KMS-11 (cell line): Measurements from ENCODE around the gene RAI14.

Source experiments
- H2AFZ ChIP-seq: fragments of 200-600 bp; sonication (generic); 2 replicates; pipeline ENCODE4 v1.6.1; 2016; ENCODE audit warnings: antibody characterized with exemption, mixed run types, low read depth
- H3K27ac ChIP-seq: fragments of 200-600 bp; sonication (generic); 2 replicates; pipeline ENCODE4 v1.6.1; 2016; ENCODE audit warnings: mild to moderate bottlenecking, mixed run types
- H3K27me3 ChIP-seq: fragments of 200-600 bp; sonication (generic); 2 replicates; pipeline ENCODE4 v1.6.1; 2017; ENCODE audit warnings: mild to moderate bottlenecking, low read depth, mixed run types, moderate library complexity; ENCODE audit not compliant: insufficient read depth
- H3K36me3 ChIP-seq: fragments of 200-600 bp; sonication (generic); 2 replicates; pipeline ENCODE4 v1.6.1; 2017; ENCODE audit warnings: mild to moderate bottlenecking, mixed run types; ENCODE audit not compliant: insufficient read depth
- H3K4me1 ChIP-seq: fragments of 200-600 bp; sonication (generic); 2 replicates; pipeline ENCODE4 v1.6.1; 2016; ENCODE audit warnings: mild to moderate bottlenecking, low read depth, mixed run types; ENCODE audit not compliant: poor library complexity, severe bottlenecking
- H3K4me2 ChIP-seq: fragments of 200-600 bp; sonication (generic); 2 replicates; pipeline ENCODE4 v1.7.0; 2016; ENCODE audit warnings: mild to moderate bottlenecking, mixed run types
- H3K4me3 ChIP-seq: fragments of 200-600 bp; sonication (generic); IDR thresholded peaks from 2 replicates; pipeline ENCODE4 v1.6.1; 2017; ENCODE audit warnings: low read depth, low read length, mixed read lengths; ENCODE audit not compliant: insufficient read depth
- H3K79me2 ChIP-seq: fragments of 200-600 bp; sonication (generic); 2 replicates; pipeline ENCODE4 v1.6.1; 2016; ENCODE audit warnings: low read depth, mixed run types; ENCODE audit not compliant: insufficient read depth
- H3K9ac ChIP-seq: fragments of 200-600 bp; sonication (generic); 2 replicates; pipeline ENCODE4 v1.6.1; 2016; ENCODE audit warnings: mild to moderate bottlenecking, mixed run types
- H4K20me1 ChIP-seq: fragments of 200-600 bp; sonication (generic); 2 replicates; pipeline ENCODE4 v1.6.1; 2016; ENCODE audit warnings: mild to moderate bottlenecking, mixed run types; ENCODE audit not compliant: insufficient read depth
- CTCF ChIP-seq: fragments of 200-600 bp; sonication (generic); conservative IDR thresholded peaks from 2 replicates; pipeline ENCODE4 v1.6.1; 2017; ENCODE audit warnings: low read depth, mild to moderate bottlenecking, antibody characterized with exemption, low read length, moderate library complexity, mixed read lengths

Gene RAI14

GRCh38 chr5:34682926-34683623 is 26.9 kb downstream of the RAI14 start:
- H3K27me3 ChIP-seq, result no peaks in the 10 kb centered on the region
- no peak overlapping the region for H3K4me2 ChIP-seq
- H3K27ac ChIP-seq, result no peak overlapping the region
- H4K20me1 ChIP-seq, result no peaks in the 10 kb centered on the region
- no peak overlapping the region for H2AFZ ChIP-seq
- H3K4me1 ChIP-seq, result no peaks in the 10 kb centered on the region
- no peaks in the 10 kb centered on the region for H3K36me3 ChIP-seq
- H3K79me2 ChIP-seq, result no peaks in the 10 kb centered on the region
- no peak overlapping the region for H3K9ac ChIP-seq
- H3K4me3 ChIP-seq, result no peak overlapping the region
- no peak for TF ChIP-seq CTCF

- Histone ChIP-seq H3K79me2 (no peaks in the 10 kb centered on the region), H4K20me1 (no peaks in the 10 kb centered on the region), H3K4me2 (no peak overlapping the region), H3K4me3 (no peak overlapping the region), H2AFZ (no peak overlapping the region), H3K36me3 (no peaks in the 10 kb centered on the region), H3K27ac (no peak overlapping the region), H3K4me1 (no peaks in the 10 kb centered on the region), H3K27me3 (no peaks in the 10 kb centered on the region), H3K9ac (no peak overlapping the region)
- TF ChIP-seq CTCF, result no peak
Observed at GRCh38 chr5:34684281-34684979, 28.3 kb downstream of the RAI14 start.

GRCh38 chr5:34684980-34685352 is 28.8 kb downstream of the RAI14 start:
- Histone ChIP-seq H2AFZ (no peak overlapping the region), H3K4me2 (no peak overlapping the region), H3K27ac (no peak overlapping the region), H3K36me3 (no peaks in the 10 kb centered on the region), H3K9ac (no peak overlapping the region), H4K20me1 (no peaks in the 10 kb centered on the region), H3K4me3 (no peak overlapping the region), H3K79me2 (no peaks in the 10 kb centered on the region), H3K4me1 (no peaks in the 10 kb centered on the region), H3K27me3 (no peaks in the 10 kb centered on the region)
- no peak for TF ChIP-seq CTCF

GRCh38 chr5:34685485-34686165 is 29.5 kb downstream of the RAI14 start:
- TF ChIP-seq CTCF, result no peak
- Histone ChIP-seq H3K36me3 (no peaks in the 10 kb centered on the region), H3K27ac (no peak overlapping the region), H3K9ac (no peak overlapping the region), H3K4me2 (no peak overlapping the region), H3K4me3 (no peak overlapping the region), H3K4me1 (no peaks in the 10 kb centered on the region), H3K27me3 (no peaks in the 10 kb centered on the region), H2AFZ (no peak overlapping the region), H4K20me1 (no peaks in the 10 kb centered on the region), H3K79me2 (no peaks in the 10 kb centered on the region)
